CD4-positive, alpha-beta T cell treated with Interleukin-17A for 4 hours (primary cell): ENCODE data around the gene ZFX.
"Not testable (repeated sequence)": the region's sequence is repeated elsewhere in the genome, so short reads cannot be mapped to it uniquely, and the experiment has no call there.

Experiments used
- DNase-seq: peaks from one replicate; pipeline ENCODE4 v3.0.0-alpha.2; 2020; ENCODE audit warnings: mixed read lengths

ZFX gene

DNA sequence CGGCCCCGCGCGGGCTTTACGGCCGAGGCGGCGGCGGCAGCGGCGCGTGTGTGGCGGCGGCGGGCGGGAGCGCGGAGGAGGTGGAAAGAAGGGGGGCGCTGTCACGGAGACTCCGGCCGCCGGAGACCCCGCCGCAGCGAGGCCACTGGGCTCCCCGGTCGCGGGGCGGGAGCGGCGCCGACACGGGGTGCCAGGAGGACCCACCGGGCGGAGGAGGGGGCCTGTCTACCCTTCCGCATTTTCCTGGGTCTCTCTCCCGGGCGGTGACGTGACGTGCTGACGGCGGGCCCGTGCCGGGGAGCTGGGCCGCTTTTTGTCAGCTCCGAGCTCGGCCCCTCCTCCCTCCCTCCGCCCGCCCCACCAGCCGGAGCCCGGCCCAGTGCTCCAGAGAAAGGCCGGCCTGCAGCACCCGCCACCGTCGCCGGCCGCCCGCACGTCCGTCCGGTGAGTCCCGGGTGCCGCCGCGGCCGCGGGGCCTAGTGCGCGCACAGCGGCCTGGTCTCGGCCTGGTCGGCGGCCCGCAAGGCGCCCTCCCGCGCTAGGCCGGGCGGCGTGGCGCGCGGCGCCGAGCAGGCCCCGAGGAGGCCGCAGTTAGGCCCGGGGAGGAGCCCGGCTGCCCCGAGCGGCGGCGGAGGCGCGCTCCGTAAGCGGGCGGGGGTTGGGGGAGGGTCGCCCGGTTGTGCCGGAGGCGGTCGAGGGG, at the start of gene ZFX:
TSS of gene ZFX (plus strand) at position 379 of the 700 bp plus-strand sequence. CDS start 23,014 bp downstream, outside the sequence.
- DNase-seq: peak; percentile 80

DNA sequence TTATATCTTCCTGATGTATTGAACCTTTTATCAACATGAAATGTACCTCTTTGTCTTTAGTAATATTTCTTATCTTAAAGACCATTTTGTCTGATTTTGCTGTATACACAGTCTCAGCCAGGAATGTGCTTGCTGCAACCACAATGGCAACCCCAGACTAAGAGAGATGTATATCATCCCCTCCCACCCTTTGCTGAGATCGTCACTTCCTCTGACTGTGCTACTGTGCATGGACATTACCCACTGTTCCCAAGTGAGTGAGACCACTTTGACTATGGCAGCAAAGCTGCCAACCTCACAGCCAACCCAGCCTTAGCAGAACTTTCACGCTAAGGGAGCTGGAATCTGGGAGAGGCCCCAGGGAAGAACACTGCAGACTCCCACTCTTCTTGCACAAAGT, 48.8 kb upstream of the ZFX start:
- no peak for DNase-seq

DNA sequence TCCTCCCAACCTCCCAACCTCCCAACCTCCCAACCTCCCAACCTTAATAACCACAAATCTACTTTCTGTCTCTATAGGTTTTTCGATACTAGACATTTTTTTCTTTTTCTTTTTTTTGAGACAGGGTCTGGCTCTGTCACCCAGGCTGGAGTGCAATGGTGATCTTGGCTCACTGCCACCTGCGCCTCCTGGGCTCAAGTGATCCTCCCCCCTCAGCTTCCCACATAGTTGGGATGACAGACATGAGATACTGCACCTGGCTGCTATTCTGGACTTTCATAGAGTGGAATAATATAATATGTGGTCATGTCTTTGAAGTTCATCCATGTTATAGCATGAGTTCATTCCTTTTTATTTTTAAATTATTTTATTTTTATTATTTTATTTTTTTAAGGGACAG, 39.5 kb upstream of the ZFX start:
- no peak for DNase-seq

DNA sequence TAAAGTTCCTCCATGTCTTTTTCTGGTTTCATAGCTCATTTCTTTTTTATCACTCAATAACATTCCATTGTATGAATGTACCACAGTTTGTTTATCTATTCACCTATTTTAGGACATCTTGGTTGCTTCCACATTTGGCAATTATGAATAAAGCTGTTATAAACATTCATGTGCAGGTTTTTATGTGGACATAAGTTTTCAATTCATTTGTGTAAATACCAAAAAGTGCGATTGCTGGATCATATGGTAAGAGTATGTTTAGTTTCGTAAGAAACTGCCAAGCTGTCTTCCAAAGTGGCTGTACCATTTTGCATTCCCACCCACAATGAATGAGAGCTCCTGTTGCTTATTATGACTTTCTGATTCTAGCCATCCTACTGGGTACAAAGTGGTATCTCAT, 36.3 kb upstream of the ZFX start:
- DNase-seq: no peak

DNA sequence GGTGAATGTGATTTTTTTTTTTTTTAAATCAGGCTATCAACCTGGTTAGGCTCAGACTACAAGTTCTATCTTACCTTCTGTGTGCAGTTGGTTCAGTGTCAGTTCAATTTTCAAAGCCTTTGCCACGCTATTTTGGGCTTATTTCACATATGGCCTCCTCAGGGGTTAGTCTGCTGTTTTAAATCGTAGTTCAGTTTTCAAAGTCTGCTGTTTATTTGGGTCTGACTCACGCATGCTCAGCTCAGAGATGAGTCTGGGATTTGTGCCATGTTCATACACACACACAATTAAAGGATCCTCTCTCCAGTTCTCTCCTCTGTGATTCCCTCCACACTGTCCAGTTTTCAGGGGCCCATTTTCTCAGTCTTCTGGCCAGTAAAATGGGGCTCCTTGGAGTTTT, 32.3 kb upstream of the ZFX start:
- DNase-seq: no peak

DNA sequence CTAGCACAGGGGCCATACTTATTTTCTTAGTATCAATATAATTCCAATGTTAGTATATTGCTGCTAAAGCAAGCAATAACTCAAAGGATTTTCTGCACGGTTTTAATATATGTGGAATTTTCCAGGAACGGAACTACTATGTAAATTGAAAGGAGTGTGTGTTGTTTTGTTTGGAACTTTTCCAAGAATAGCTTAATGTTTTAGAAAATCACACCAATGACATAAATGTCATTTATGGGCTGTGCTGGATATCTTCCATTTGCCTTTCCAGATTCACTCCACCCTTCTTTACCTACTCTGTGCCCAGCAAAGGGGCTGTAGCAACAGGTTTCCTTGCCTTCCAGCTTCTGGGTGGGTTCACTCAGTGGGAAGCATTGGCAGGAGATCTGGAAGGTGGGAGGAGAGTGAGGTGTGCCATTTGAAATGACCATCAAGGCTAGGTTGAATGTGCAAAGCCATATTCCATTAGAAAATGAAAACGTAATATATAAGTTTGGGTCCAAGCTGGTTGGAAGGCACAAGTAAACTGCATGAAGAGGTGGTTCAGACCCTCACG, 25.2 kb upstream of the ZFX start:
- no peak for DNase-seq

DNA sequence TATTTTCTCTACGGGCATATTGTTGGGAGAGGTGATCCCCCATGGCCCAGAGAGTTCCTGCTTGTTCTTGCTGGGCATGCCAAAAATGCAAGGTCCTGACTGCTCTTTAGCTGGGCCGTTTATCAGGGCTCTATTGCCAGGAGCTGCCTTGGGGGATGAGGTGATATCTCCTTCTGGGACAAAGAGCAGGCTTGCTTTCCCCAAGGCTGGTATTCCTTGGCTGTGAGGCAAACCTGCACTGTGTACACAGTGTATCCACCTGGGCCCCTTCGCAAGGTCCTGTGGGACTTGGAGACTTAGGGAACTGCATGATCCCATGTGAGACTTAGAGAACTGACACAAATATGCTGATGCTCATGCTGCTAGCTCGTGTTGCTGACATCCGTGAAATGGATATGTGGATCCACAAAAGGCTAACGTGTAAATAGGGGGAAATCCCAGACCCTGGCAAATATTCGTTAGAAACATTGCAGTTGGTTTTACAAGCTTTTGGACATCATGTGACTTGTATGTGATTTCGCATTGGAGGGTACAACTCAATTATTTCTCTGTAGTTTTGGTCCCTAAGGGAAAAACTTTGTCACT, 24.4 kb upstream of the ZFX start:
- DNase-seq: no peak

DNA sequence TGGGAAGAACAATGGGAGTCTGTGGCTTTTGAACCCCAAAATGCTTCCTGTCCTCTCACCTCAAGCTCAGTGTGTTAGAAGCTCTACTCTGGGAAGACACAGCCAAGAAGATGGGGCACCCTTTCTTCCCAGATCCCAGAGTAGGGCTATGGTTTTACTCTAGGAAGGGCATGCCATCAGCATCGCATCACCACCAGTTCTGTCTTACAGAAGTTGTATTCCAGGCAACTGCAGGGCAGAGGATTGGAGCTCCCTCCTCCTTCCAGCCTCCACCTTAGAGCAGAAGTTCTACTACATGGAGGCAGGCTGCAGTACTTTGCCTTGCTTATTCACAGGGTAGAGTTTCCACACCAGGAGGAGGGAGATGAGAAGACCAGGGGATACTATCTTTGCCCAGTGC, 18.1 kb upstream of the ZFX start:
- no peak for DNase-seq

DNA sequence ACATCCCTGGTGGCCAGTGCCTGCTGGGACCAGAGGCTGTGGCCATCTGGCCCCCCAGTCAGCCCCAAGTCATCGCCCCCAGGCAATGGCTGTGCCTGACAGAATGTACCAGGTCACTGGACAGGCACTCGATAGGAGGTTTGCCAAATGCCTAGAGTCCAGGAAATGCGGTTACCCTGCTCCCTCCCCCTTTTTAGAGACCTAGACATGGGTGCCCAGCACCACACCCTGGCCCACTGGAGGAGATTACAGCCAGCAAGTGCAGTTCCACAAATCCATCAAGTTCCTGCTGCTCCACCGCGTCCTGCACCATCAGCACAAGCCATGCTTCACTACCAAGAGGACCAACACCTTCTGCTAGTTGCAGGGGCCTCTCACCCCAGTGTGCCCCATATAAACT, 16.2 kb upstream of the ZFX start:
- no peak for DNase-seq

DNA sequence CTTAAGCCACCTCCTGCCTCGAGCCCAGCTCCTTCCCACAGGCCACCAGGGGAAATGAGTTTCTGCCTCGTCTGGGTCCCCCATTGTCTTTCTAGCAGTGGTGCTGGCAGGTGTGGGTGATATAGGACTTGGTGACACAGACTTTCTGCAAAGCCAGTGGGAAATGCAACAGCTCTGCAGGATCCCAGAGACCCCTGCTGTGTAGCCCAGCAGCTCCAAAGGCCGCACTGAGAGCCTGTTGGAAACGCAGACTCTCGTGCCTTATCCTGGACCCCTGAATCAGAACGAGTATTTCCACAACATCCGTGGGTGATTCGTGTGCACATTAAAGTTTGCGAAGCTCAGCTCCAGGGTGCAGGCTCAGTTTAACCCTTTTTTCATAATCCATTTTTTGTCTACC, 13.8 kb upstream of the ZFX start:
- not testable (repeated sequence) for DNase-seq

DNA sequence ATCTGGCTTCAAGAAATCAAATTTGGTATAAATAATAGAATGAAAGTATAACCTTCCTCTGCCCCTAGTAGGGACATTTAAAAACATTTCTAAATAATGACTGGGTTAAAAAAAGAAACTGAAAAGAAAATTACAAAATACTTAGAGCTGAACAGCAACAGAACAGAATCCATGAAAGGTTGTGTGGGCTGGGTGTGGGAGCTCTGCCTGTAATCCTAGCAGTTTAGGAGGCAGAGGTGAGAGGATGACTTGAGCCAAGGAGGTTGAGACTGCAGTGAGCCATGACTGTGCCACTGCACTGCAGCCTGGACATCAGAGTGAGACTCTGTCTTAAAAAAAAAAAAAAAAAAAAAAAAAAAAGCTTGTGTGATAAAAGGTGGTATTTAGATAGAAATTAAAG, 12.3 kb upstream of the ZFX start:
- DNase-seq: no peak

DNA sequence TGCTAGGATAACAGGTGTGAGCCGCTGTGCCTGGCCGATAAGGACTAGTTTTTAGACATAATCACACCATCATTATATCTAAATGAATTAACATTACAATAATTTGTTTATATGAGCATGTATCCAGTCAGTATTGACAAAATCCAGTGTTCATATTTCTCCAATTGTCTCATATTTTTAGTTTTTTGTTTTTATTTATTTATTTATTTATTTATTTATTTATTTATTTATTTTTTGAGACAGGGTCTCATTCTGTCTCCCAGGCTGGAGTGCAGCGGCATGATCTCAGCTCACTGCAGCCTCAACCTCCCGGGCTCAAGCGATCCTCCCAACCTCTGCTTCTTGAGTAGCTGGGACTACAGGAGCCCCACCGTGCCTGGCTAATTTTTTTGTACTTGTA, 5.5 kb upstream of the ZFX start:
- DNase-seq: not testable (repeated sequence)

DNA sequence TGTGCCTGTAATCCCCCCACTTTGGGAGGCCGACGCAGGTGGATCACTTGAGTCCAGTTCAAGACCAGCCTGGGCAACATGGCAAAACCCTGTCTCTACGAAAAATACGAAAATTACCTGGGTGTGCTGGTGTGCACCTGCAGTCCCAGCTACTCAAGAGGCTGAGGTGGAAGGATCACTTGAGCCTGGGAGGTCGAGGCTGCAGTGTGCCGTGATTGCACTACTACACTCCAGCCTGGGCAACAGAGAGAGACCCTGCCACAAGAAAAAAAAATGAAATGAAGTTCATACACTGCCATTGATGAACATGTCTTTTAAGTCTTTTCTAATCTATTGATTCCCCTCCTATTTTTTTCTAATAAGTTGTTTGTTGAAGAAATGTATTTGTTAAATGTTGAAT, 5.0 kb upstream of the ZFX start:
- no peak for DNase-seq

DNA sequence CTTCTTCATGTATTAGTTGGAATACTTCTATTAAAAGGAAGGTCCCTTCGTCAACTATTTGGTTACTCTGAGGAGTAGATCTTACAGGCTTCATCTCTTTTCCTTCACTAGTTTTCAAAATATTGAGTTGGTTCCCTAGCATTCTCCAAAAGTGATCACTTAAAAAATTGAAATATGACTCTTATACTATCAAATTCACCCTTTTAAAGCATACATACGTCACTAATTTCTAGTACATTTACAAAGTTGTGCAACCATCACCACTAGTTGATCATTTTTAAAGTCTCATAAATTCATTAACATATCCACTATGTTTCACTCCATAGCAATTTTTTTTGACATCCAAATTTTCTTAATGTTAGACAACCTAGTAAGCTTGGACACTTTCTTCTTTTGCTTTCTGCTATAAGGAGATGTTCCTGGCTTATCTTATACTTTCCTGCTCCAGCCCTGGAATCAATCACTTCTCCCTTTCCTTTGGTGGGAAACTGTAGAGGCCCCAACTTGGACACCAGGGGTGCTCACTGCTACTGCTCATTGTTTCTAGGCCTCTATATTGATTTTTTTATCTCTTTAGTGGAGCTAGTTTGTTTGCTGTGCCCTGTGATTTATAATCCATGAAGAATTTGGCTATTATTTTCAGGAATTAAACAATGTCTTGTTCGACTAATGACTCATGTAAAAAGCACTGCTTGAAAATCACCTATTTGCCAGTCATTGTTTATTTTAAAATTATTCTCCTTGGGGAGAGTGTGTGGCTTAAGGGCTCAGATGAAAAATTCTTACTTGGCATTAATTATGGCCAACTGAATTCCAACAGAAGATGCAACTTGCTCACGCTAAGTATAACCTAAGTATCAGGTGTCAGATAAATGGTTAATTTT, 4.0 kb upstream of the ZFX start:
- DNase-seq: no peak

DNA sequence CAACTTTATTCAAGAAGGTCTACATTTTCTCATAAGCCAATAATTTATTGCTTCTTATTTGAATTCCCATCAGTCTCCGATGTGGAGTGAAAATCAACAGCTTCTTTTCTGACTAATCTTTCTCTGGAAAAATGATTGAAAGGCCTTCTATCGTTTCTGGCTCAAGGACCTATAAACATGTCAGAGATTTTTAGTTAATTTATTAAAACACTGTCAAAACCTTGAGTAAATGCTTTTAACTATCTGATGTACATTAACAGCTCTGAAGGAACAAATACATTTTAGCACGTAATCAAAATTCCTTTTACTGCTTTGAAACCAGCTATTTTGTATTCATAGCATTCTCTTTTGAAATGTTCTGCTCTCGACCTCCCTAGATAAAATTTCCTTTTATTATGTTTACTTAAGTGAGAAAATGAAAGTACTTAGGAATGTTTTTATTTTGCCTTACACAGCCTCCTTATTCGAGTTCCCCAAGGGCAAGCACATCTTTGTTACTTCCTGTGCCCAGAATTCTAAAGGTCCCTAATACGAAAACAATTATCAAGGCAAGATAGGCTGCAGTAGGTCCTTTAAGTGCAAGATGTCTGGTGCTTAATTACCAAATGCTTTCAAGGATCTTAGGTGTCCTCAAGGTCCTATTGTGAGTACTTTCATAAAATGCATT, 3.1 kb upstream of the ZFX start:
- no peak for DNase-seq

DNA sequence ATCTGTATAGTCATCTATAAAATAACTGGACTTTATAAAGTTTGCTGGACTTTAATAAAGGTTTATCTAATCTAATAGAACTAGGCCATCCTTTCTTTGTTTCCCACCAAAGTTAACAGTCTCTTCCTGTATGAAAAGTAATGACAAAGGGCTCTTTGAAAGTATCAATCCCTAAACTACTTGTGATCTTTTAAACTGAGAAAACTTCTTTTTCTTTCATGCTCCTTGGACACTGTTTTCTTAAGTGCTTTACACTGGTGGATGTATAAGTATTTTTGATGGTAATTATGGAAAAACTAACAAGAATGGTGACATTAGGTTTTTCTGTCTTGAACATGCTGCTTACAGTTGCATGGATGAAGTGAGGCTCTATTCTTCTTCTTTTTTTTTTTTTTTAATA, 2.4 kb upstream of the ZFX start:
- no peak for DNase-seq

DNA sequence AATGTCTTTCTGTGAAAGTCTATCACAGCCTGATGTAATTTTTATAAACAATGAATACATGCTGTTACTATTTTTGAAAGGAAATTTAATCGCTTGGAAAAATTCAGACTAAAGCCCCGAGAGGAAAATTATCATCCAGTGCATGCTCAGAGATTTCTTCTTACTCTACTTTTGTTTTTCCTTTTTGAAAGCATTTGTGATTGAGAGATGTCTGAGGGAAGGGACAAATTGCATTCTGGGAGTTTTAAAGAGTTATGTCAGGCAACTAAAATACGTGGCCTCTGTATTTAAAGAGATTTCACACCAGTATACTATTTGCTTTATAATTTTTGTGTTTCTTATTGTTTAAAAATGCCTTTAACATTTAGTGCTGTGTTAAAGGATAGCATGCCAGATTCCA, 1.4 kb upstream of the ZFX start:
- DNase-seq: no peak

DNA sequence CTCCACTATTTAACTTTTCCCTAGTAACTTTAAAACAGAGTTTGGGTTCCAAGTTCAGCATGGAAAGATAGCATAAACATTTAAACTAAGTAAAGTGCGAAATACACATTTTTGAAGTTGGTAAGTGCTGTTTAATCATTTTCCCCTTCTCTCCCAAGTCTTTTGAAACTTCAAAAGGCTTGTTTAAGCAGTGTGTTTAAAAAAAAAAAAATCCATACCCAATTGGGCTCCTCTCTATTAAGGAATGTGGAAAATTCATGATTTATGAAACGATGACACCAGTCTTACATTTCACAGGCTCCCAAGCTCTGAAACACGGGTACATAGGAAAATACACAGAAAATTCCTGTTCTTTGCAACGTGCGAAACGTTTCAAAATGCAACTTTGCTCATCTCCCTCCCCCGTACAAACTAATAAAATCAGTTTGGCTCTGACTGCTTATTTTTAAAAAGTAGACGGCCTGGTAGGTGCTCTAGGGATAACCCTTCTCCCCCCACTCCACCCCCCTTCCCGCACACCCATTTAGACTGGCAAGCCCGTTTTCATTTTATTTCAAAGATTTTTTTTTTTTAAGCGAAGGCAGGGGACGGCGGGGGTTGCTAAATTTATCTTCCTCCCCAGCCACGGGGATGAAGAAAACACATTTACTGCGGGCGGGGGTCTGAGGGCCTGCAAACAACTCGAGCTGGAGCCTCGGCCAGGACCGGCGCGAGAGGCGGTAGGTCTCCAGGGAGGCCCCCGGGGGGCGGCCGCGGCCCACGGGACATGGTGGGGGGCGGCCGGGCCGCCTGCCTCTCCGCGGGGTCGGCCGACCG, 786 bp upstream of the ZFX start:
- no peak for DNase-seq

DNA sequence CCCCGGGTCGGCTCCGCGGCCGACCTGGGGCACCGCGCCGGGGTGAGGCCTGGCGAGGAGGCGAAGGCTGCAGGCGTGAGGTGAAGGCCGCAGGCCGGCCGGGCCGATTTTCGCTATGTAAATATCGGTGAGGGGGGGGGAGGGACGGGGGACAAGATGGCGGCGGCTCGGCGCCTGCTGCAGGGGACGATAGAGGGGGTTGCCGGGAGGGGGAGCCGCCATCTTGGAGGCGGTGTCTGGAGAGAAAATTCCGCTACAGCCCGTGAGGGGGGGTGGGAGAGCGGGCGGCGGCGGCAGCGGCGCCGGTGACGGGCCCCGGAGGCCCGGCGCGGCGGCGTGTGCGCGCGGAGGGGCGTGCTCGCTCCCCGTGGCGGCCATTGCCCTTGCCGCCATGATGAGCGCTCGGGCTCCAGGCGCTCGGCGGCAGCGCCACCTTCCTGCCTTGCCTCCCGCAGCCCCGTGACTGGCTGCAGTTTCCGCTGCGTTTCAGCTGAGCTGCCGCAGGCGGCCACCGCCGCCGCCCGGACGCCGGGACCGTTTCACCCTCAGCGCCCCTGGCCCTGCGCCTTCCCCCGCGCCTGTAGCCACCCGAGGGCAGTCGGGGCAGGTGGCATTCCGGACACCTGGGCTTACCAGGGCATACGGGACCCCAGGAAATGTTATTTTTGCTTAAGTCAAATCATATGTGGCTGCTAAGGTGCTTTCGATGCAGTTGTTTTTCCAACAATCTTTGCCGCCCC, 692 bp downstream of the ZFX start:
- peak; percentile 94 for DNase-seq

DNA sequence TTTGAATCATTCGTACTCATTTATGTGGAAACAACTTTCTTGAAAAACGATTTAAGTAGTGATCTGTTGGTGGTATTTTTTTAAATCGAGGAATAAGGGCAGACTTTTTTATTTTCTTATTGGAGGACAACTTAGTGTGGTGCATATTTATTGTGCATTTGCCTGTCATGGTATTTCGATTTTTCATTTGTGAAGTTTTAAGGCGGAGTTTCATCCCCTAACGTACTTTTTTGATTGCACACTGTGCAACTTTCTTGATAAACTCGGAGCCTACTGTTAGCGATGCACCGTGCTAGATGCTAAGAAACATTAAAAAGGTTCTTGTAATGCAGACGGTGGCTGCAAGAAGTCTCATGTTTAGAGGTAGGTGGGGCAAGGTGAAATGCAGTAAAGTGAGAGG, 1.4 kb downstream of the ZFX start:
- DNase-seq: no peak

DNA sequence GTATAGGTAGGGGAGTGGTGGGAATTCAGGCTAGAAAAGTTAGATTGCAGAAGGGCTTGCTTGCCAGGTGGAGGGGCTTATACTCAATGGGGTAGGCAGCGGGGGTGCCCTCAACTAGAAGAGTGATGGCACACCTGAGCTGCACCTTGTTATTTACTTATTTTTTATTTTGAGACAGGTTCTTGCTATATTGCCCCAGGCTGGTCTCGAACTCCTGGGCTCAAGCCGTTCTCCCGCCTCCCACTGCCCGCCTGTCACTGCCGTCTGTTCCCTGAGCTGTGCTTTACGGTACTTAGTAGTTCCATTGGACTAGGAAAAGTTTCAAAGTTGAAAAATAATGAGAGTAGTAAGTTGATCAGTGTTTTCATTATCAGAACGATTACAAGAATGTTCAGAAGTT, 2.0 kb downstream of the ZFX start:
- DNase-seq: no peak
